ENCODE data around the gene UIMC1.

UIMC1 gene

GRCh38 chr5:176901260-176902101 lies 105.1 kb downstream of the UIMC1 start:
- ATAC-seq: peak; percentile 88 to 94

GRCh38 chr5:176900780-176901204 lies 105.8 kb downstream of the UIMC1 start:
- no peak for ATAC-seq

- ATAC-seq: no peak
These were observed 106.4 kb downstream of the UIMC1 start for GRCh38 chr5:176899946-176900779.

DNA sequence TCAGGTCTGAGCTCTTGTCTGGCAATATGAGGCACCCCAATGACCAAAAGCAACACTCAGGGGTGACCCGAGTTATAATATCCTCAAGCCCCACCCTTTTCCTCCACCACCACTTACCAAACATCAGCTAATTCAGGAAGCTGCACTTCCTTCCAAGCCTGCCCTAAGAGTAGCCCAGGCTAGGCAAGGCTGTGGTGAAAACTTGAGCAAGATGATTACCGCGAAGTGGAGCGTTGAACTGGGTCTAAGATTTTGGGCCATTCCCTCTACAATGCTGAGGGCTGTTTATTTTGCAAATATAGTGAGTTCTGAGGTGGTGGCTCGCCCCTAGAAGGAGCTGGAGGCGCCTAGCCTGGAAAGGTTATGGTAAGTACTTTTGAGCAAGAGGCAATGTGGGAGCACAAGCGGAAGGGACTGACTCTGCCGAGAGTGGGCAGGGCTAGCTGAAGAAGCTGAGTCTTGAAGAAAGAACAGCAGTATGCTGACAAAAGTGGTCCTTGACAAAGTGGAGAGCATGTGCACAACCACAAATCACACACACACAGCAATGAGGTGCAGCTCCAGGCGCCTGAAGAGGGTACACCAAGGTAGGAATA lies 107.2 kb downstream of the UIMC1 start, which contains the start of gene HK3:
Gene HK3 (minus strand): TSS at position 51 of the 596 bp plus-strand sequence. CDS start 3,187 bp downstream, outside the sequence.
- no peak for ATAC-seq

- ATAC-seq: no peak
These were observed 109.3 kb downstream of the UIMC1 start for GRCh38 chr5:176897263-176897662.

- no peak for ATAC-seq
These were observed 110.7 kb downstream of the UIMC1 start for GRCh38 chr5:176895831-176896230.

DNA sequence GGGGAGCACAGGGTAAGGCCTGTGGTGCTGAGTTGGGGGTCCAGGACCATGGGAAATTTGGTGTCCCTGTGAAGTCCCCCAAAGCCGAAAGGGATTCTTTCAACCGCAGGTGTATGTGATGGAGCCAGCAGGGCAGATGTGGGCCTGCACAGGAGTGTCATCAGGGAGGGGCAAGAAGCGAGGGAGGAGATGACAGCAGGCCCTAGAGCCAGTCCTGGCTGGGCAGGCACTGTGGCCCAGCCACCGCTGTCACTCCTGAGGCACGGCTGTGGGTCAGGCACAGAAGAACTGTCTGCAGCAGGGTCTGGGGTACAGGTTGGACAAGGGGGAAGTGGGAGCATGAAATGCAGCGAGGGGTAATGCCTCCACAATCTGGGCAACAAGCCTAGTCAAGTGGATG lies 112.3 kb downstream of the UIMC1 start:
- no peak for ATAC-seq

DNA sequence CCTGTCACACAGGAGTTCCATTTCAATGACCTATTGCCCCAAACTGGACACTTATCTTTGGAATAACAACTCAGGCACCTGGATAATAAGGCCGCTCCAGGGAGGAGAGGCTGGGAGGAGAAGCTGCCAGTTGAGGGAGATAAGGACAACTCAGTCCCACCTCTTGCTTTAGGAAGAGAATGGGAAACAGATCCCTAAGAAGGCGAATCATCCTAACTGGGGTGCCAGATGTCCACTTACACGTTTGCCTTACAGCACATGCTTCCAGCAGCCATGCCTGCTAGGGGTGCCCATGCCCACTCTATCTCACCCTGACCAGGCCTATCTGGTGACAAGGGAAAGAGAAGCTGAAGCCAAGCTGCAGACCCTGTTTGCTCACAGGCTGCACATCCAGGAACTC lies 113.9 kb downstream of the UIMC1 start:
- no peak for ATAC-seq

DNA sequence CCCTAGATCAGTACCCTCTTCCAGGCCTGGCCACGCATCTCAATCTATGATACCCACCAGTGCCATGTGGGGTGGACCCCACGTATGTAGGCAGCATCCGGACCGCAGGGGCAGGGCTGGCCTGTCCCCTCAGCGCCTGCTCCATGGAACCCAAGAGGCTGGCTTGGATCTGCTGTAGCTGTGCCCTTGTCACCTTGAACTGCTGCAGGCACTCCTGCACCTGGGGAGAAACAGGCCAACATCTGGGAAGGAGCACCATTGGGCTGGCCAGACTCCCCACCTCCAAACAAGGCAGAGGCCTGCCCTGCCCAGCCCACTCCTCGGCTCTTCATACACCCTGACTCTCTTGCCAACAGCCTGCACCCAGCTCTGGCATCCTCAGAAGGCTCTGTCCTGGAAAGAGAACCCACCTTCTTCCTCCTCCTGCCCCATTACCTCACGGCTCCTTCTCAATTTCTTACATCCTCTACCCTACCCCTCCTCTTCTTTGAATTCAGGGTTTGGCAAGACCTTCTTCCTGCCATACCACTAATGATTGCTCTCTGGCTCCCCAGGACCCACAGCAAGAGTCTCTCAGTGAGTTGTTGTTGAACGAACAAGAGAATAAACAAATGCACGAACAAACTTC lies 115.1 kb downstream of the UIMC1 start:
- ATAC-seq: no peak

DNA sequence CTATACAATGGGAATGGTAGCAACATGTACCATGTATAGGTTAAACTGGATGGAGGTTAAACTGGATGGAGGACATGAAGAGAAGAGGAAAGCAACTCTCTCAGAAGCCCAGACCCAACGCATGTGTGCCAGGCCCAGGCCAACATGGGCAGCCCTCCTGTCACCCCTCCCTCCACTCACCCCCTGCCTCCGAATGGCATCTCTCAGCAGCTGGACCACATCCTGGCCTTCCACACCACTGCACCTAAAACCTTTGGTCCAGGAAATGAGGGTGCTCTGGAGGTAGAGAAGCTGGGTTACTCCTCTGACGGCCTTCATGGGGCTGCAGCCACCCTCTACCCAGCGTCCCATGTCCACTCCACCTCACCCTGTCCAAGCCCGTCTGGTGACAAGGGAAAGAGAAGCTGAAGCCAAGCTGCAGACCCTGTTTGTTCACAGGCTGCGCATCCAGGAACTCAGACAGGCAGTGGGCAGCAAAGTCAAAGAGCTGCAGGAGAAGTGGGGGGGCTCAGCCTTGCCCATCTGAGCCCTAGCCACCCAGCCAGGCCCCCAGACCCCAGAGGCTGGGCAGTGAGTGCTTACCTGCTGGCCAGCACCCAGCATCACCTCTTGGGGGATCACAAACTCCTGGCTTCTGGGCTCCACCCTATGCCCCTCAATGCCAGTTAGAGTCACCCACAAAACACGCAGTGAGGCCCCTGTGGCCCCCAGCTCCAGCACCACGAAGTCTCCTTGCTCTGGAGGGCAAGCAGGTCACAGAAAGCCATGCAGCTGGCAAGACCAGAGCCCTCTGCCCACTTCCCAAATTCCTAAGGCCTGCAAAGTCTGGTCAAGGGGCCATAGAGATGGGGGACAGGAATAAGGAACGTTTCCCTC lies 115.9 kb downstream of the UIMC1 start:
- ATAC-seq: no peak

DNA sequence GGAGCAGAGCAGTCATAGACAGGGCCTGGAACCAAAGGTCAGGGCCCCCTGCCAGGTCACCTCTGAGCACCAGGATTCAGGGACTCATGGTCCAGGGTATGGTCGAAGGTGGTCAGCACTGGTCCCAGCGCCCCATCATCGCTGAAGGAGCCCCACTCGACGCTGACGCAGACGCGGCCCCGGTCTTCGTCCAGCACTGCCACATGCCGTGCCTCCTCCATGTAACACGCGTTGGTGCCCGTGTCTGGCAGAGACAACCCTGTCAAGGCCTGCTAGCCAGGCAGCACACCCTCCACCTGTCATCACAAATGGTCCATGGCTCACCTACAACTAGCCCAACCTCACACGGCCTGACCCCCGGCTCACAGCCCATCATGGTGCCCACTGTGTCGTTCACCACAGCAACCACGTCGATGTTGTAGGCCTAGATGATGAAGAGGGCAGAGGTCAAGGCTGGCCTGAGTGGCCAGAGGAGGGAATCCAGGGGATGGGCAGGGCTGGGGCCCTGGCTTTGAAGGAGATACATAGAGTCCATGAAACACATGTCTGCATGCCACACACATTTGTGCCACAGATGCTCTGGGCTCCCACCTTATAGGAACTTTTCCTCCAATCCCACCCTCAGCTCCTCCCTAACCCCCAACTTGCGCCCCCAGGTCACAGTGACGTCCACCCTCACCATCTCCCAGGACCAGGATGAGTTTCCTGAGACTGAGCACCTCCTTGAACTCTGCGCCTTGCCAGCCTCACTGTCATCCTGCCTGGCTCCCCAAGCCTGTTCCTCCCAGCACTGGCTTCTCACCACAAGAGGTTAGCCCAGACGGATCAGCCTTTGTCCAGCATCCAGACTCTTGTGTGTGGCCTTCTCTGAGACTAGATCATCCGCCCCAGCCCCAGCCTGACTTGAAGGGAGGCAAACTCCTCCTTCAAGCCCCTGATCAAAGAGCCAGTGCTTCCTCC lies 117.0 kb downstream of the UIMC1 start:
- no peak for ATAC-seq

DNA sequence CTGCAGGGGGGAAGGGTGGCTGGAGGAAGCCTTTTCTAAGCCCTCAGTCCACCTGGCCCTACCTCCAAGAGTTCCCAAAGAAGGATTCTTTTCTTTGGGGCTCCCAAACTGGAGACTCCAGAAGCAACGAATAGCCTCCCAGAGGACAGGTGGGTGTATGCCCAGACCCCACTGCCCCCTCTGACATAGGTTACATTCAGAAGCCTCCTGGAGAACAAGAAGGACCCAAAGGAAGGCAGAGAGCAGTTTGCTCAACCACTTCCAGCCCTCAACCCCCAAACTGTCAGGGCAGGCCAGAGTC lies 117.8 kb downstream of the UIMC1 start:
- ATAC-seq: no peak

GRCh38 chr5:176888016-176888864 lies 118.3 kb downstream of the UIMC1 start:
- ATAC-seq: no peak

DNA sequence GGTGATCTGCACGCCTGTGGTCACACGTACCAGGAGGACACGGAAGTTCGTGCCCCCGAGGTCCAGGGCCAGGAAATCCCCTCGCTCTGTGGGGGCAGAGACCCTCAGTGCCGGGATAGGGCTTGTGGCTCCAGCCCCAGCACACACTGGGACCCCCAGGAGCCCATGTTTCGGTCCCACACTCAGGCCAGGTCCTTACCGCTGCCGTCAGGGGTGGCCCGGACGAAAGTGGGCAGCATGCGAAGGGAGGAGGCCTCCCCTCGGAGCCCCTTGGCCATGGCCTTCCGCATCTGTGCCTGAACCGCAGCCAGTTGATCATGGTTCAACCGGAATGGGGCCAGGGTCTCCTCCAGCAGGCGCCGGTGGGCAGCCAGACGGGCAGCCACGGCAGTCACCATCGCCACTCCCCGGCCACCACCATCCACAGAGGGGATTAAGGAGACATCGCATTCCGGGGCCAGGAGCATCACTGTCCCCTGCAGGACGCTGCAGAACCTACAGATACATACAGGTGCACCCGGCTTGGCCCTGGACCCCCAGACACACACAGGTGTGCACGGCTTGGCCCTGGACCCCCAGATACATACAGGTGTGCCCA lies 119.2 kb downstream of the UIMC1 start:
- ATAC-seq: no peak

DNA sequence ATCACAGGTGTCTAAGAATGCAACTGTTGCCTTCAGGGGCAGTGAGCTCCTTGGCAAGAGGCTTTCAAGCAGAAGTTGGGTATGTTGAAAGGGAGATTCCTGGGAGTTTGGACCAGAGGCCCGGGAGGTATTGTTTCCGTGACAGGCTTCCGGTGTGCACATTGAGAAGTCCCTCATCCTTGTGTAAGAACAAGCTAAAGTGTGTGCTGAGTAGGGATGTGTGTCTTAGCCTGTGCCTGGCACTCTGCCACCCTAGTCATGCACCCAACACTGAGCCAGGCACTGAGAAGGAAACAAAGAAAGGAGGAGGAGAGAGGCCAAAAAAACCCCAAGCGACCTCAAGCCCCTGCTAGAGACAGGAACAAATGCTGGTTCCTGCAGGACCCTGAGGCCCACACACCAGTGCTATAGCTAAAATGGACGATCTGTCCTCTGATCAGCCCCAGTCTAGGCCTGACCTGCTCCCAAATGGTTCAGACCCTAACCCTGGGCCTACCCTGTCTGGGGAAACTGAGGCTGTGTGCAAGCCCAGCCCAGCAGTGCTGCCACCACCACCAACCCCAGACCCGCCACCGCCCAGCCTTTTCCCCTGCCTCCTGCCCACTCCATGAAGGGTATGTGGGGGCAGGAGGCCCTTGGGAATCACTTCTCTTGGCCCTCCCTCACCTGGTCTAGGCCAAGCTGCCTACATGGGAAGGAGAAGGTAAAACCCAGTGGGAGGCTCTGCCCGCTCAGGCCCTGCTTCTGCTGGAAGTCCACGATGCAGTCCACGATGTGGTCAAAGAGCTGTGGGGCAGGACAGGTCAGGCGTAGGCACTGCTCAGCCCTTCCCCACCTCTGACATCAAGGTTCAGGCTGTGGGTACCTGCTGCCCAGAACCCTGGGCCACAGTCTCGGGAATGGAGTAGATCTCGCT lies 120.0 kb downstream of the UIMC1 start:
- no peak for ATAC-seq

DNA sequence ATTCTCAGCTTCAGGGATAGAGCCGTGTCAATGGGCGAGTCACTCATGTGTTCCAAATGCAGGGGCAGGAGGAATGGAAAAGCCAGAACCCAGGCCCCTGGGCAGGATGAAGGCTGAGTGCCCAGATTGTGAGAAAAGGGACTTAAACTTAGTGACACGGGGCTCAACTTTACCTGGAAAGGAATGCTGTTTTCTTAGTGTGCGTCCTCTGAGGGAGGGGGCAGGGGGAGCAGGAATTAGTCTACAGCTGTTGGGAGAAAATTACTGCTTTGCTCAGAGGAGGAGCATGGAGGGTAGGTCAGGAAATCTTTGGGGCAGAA lies 122.0 kb downstream of the UIMC1 start:
- ATAC-seq: no peak

- no peak for ATAC-seq
These were observed 122.6 kb downstream of the UIMC1 start for GRCh38 chr5:176883700-176884570.

GRCh38 chr5:176882567-176882903 lies 124.0 kb downstream of the UIMC1 start:
- ATAC-seq: no peak
